ENCODE data around the gene TBC1D5.

TBC1D5 gene

GRCh38 chr3:17398959-17399551 lies 343.4 kb downstream of the TBC1D5 start:
- TF ChIP-seq ZNF70 (CRISPR knock-in tag; IDR thresholded peaks at IDR 0.05) (no peak), GLIS3 (CRISPR knock-in tag; IDR thresholded peaks at IDR 0.05) (no peak)
- TF ChIP-seq, protein P1, sequence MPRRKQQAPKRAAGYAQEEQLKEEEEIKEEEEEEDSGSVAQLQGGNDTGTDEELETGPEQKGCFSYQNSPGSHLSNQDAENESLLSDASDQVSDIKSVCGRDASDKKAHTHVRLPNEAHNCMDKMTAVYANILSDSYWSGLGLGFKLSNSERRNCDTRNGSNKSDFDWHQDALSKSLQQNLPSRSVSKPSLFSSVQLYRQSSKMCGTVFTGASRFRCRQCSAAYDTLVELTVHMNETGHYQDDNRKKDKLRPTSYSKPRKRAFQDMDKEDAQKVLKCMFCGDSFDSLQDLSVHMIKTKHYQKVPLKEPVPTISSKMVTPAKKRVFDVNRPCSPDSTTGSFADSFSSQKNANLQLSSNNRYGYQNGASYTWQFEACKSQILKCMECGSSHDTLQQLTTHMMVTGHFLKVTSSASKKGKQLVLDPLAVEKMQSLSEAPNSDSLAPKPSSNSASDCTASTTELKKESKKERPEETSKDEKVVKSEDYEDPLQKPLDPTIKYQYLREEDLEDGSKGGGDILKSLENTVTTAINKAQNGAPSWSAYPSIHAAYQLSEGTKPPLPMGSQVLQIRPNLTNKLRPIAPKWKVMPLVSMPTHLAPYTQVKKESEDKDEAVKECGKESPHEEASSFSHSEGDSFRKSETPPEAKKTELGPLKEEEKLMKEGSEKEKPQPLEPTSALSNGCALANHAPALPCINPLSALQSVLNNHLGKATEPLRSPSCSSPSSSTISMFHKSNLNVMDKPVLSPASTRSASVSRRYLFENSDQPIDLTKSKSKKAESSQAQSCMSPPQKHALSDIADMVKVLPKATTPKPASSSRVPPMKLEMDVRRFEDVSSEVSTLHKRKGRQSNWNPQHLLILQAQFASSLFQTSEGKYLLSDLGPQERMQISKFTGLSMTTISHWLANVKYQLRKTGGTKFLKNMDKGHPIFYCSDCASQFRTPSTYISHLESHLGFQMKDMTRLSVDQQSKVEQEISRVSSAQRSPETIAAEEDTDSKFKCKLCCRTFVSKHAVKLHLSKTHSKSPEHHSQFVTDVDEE (CRISPR knock-in tag; IDR thresholded peaks at IDR 0.05) = no peak
- TF ChIP-seq, protein P2, sequence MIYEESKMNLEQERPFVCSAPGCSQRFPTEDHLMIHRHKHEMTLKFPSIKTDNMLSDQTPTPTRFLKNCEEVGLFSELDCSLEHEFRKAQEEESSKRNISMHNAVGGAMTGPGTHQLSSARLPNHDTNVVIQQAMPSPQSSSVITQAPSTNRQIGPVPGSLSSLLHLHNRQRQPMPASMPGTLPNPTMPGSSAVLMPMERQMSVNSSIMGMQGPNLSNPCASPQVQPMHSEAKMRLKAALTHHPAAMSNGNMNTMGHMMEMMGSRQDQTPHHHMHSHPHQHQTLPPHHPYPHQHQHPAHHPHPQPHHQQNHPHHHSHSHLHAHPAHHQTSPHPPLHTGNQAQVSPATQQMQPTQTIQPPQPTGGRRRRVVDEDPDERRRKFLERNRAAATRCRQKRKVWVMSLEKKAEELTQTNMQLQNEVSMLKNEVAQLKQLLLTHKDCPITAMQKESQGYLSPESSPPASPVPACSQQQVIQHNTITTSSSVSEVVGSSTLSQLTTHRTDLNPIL (CRISPR knock-in tag; IDR thresholded peaks at IDR 0.05; ENCODE audit: low read depth) = no peak
- no peak for ATAC-seq

- ATAC-seq = no peak
- TF ChIP-seq OSR1 (CRISPR knock-in tag; IDR thresholded peaks at IDR 0.05) (no peak), ZFP30 (CRISPR knock-in tag; IDR thresholded peaks at IDR 0.05) (no peak), SNAI2 (CRISPR knock-in tag; IDR thresholded peaks at IDR 0.05) (no peak), ZNF70 (CRISPR knock-in tag; IDR thresholded peaks at IDR 0.05) (no peak), RARB (CRISPR knock-in tag; IDR thresholded peaks at IDR 0.05) (no peak), TOX (CRISPR knock-in tag; IDR thresholded peaks at IDR 0.05; ENCODE audit: borderline replicate concordance) (no peak), ZFP3 (CRISPR knock-in tag; IDR thresholded peaks at IDR 0.05) (no peak), ARNTL (CRISPR knock-in tag; IDR thresholded peaks at IDR 0.05; ENCODE audit: borderline replicate concordance, low read depth) (no peak), GLIS3 (CRISPR knock-in tag; IDR thresholded peaks at IDR 0.05) (no peak), ZNF565 (CRISPR knock-in tag; conservative IDR thresholded peaks at IDR 0.05; ENCODE audit: low read depth) (no peak)
- TF ChIP-seq, protein P3, sequence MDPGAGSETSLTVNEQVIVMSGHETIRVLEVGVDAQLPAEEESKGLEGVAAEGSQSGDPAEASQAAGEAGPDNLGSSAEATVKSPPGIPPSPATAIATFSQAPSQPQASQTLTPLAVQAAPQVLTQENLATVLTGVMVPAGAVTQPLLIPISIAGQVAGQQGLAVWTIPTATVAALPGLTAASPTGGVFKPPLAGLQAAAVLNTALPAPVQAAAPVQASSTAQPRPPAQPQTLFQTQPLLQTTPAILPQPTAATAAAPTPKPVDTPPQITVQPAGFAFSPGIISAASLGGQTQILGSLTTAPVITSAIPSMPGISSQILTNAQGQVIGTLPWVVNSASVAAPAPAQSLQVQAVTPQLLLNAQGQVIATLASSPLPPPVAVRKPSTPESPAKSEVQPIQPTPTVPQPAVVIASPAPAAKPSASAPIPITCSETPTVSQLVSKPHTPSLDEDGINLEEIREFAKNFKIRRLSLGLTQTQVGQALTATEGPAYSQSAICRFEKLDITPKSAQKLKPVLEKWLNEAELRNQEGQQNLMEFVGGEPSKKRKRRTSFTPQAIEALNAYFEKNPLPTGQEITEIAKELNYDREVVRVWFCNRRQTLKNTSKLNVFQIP (CRISPR knock-in tag; IDR thresholded peaks at IDR 0.05; ENCODE audit: borderline replicate concordance, low read depth) = no peak
- TF ChIP-seq, protein P4, sequence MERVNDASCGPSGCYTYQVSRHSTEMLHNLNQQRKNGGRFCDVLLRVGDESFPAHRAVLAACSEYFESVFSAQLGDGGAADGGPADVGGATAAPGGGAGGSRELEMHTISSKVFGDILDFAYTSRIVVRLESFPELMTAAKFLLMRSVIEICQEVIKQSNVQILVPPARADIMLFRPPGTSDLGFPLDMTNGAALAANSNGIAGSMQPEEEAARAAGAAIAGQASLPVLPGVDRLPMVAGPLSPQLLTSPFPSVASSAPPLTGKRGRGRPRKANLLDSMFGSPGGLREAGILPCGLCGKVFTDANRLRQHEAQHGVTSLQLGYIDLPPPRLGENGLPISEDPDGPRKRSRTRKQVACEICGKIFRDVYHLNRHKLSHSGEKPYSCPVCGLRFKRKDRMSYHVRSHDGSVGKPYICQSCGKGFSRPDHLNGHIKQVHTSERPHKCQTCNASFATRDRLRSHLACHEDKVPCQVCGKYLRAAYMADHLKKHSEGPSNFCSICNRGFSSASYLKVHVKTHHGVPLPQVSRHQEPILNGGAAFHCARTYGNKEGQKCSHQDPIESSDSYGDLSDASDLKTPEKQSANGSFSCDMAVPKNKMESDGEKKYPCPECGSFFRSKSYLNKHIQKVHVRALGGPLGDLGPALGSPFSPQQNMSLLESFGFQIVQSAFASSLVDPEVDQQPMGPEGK (CRISPR knock-in tag; IDR thresholded peaks at IDR 0.05; ENCODE audit: borderline replicate concordance) = no peak
These were observed 346.4 kb downstream of the TBC1D5 start for GRCh38 chr3:17396036-17396435.

- no peak for ATAC-seq
- TF ChIP-seq, protein P5, sequence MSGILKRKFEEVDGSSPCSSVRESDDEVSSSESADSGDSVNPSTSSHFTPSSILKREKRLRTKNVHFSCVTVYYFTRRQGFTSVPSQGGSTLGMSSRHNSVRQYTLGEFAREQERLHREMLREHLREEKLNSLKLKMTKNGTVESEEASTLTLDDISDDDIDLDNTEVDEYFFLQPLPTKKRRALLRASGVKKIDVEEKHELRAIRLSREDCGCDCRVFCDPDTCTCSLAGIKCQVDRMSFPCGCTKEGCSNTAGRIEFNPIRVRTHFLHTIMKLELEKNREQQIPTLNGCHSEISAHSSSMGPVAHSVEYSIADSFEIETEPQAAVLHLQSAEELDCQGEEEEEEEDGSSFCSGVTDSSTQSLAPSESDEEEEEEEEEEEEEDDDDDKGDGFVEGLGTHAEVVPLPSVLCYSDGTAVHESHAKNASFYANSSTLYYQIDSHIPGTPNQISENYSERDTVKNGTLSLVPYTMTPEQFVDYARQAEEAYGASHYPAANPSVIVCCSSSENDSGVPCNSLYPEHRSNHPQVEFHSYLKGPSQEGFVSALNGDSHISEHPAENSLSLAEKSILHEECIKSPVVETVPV (CRISPR knock-in tag; IDR thresholded peaks at IDR 0.05) = no peak
- no peak for TF ChIP-seq SNAI2 (CRISPR knock-in tag; IDR thresholded peaks at IDR 0.05)
- no peak for TF ChIP-seq PPARA (CRISPR knock-in tag; IDR thresholded peaks at IDR 0.05; ENCODE audit: borderline replicate concordance)
- no peak for TF ChIP-seq RARB (CRISPR knock-in tag; IDR thresholded peaks at IDR 0.05)
- TF ChIP-seq ESRRG (CRISPR knock-in tag; IDR thresholded peaks at IDR 0.05) = no peak
- no peak for TF ChIP-seq ARNTL (CRISPR knock-in tag; IDR thresholded peaks at IDR 0.05; ENCODE audit: borderline replicate concordance, low read depth)
- TF ChIP-seq ZFP3 (CRISPR knock-in tag; IDR thresholded peaks at IDR 0.05) = no peak
- no peak for TF ChIP-seq ZNF8 (CRISPR knock-in tag; IDR thresholded peaks at IDR 0.05)
- no peak for TF ChIP-seq OSR1 (CRISPR knock-in tag; IDR thresholded peaks at IDR 0.05)
- TF ChIP-seq CSDC2 (CRISPR knock-in tag; IDR thresholded peaks at IDR 0.05) = no peak
- no peak for TF ChIP-seq GLIS3 (CRISPR knock-in tag; IDR thresholded peaks at IDR 0.05)
- no peak for TF ChIP-seq TCF4 (CRISPR knock-in tag; IDR thresholded peaks at IDR 0.05; ENCODE audit: borderline replicate concordance)
- TF ChIP-seq, protein P1 (CRISPR knock-in tag; IDR thresholded peaks at IDR 0.05) = no peak
- TF ChIP-seq ISL1 (CRISPR knock-in tag; IDR thresholded peaks at IDR 0.05) = no peak
- TF ChIP-seq ZC3H10 (CRISPR knock-in tag; IDR thresholded peaks at IDR 0.05) = no peak
- TF ChIP-seq ZNF565 (CRISPR knock-in tag; conservative IDR thresholded peaks at IDR 0.05; ENCODE audit: low read depth) = no peak
- TF ChIP-seq ZNF70 (CRISPR knock-in tag; IDR thresholded peaks at IDR 0.05) = no peak
- TF ChIP-seq, protein P4 (CRISPR knock-in tag; IDR thresholded peaks at IDR 0.05; ENCODE audit: borderline replicate concordance) = no peak
These were observed 347.8 kb downstream of the TBC1D5 start for GRCh38 chr3:17394541-17395155.

Measured in SK-N-SH treated with all-trans-retinoic acid at 6 μM for 48 hours (cell line).